Measurements from ENCODE around the gene RACGAP1. TPM values are rescaled to one million over a fixed set of nuclear protein-coding genes. Genes with fewer than 3 reads are reported as not detected.

RACGAP1 gene
- total RNA-seq, 4 donors from 2014 or later, result 4.0 to 7.2 (median 6.2) TPM

DNA sequence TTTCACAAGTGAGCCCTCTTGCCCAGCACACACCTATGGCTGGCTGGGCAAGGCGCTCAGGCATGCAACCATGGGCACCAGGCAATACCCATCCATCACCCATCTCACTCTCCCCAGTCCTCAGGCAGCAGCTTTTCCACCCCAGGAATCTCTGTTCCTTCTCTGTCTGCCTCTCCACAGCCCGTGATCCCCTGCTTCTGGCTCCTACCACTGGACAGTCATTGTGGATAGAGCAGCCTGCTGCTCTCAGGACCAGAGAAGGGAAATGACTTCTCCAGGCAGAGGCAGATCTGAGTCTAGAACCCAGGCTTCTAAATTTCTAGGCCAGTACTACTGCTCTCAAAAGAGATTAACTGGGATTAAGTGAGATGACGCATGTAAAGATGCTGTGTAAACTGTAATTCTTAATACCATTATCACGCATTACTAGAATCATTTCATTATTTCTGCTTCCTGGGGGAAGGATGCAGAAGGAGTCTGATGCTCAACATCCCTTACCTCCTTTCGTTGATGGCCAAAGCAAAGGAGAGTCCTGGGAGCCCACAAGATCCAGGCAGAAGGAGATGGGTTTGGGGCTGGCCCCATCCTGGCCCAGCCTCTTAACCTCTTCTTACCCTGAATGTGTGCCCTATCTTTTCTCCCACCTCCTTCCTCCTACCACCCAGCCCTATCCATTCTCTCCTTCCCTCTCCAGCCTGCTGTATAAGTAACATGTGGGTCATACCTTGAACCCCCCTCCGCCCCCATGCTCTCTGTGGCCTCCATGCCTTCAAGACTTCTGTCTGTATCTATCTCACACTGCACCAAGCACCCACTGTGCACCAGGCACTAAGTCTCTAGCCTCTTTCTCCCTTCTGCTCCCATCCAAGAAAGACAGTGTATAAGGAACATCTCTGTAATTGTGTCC, 68.4 kb downstream of the RACGAP1 start:
- Histone ChIP-seq H3K4me3 (replicated peaks in 1 of 3) (no peak overlapping the region), H3K27me3 (no peaks in the 10 kb centered on the region), H3K36me3 (no peaks in the 10 kb centered on the region), H3K9me3 (no peaks in the 10 kb centered on the region), H3K4me1 (peaks cover 14 to 39% of the 10 kb centered on the region in 2 donors), H3K27ac (peak overlapping the region in 1 of 3 donors; percentile 10)
- peak; percentile 59 to 69 for DNase-seq
- 70% methylated on average over 6 of the region's 6 CpGs for WGBS, 2 donors
- intact Hi-C loops (cut with DNase I), result no loop called here
- TF ChIP-seq, protein P1, sequence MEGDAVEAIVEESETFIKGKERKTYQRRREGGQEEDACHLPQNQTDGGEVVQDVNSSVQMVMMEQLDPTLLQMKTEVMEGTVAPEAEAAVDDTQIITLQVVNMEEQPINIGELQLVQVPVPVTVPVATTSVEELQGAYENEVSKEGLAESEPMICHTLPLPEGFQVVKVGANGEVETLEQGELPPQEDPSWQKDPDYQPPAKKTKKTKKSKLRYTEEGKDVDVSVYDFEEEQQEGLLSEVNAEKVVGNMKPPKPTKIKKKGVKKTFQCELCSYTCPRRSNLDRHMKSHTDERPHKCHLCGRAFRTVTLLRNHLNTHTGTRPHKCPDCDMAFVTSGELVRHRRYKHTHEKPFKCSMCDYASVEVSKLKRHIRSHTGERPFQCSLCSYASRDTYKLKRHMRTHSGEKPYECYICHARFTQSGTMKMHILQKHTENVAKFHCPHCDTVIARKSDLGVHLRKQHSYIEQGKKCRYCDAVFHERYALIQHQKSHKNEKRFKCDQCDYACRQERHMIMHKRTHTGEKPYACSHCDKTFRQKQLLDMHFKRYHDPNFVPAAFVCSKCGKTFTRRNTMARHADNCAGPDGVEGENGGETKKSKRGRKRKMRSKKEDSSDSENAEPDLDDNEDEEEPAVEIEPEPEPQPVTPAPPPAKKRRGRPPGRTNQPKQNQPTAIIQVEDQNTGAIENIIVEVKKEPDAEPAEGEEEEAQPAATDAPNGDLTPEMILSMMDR (IDR thresholded peaks at IDR 0.05), result no peak
- no peak for TF ChIP-seq POLR2A (IDR thresholded peaks at IDR 0.05)

DNA sequence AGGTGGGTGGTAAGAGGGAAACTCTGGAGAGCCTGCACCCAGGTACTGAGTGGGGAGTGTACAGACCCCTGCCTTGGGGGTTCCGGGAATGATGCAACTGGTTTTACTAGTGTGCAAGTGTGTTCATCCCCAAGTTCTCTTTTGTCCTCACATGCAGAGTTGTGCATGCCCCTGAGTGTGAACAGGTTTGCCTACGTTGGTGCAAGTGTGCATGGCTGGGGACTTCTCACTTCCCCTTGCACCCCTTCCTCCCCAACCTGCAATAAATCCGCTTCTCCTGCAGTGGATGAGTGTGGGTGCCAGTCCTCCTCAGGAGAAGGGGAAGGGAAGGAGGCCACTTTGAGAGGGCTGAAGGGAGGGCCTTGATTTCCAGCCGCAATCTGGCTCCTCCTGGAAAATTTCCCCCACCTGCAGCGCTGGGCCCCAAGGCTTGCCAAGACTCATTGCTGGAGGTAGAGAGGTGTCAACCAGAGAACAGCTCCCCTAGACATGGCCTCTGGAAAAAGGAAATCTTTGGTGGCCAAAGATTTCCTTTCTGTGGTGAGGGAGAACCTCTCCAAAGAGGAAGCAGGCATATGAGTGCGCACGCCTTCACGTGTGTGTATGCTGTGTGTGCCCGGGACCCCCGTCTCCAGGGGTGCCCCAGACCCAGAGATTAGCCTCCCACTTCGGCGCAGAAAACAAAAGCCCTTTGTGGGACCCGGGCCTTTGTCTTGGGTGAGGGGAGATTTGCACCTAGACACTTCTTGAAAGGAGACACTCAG, 69.2 kb downstream of the RACGAP1 start:
- DNase-seq, result no peak
- no peaks in the 10 kb centered on the region for H3K36me3 ChIP-seq
- H3K4me3 ChIP-seq (replicated peaks in 1 of 3), result no peak overlapping the region
- 40 to 49% methylated on average over 13 of the region's 13 CpGs for WGBS, 2 donors
- peaks cover 14 to 36% of the 10 kb centered on the region in 2 donors for H3K4me1 ChIP-seq
- H3K27ac ChIP-seq, result peak overlapping the region in 1 of 3 donors; percentile 10
- H3K27me3 ChIP-seq, result no peaks in the 10 kb centered on the region
- intact Hi-C loops (cut with DNase I), result no loop called here
- no peaks in the 10 kb centered on the region for H3K9me3 ChIP-seq
- TF ChIP-seq, protein P1 (IDR thresholded peaks at IDR 0.05), result no peak
- no peak for TF ChIP-seq POLR2A (IDR thresholded peaks at IDR 0.05)

DNA sequence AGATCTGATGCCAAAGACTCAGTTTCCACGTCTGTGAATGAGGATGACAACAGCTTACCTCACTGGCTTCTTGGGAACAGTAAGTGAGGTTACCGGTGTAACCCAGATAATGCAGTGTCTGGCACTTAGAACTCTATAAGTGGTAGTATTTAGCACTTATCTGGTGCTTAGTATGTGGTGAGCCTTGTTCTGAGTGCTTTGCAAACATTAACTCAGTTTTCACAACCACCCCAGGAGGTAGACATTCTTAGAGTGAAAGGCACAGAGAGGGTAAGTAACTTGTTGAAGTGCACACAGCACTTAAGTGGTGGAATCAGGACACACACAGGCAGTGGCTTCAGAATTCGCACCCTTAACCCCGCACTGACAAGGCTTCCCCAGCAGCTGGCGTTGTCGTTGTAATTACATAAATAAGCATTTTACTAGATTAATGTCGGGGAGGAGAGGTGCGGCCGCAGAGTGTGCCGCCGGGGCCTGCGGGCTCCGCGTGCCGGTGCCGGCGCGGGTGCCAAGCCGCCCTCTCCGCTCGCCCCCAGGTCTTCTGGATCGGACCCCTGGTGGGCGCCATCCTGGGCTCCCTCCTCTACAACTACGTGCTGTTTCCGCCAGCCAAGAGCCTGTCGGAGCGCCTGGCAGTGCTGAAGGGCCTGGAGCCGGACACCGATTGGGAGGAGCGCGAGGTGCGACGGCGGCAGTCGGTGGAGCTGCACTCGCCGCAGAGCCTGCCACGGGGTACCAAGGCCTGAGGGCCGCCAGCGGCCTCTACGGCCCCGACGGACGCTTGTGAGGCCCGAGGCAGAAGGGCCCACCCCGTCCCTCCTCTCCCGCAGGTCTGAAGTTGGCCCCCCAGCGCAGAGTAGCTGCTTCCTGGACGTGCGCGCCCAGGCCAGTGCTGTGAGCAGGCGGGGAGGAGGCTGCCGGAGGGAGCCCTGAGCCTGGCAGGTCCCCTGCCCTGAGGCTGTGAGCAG, 70.1 kb downstream of the RACGAP1 start:
- DNase-seq, result no peak
- 50 to 68% methylated on average over 21 to 46 of the region's 53 CpGs for whole genome bisulfite sequencing, 2 donors
- no peak overlapping the region for H3K27ac ChIP-seq
- H3K4me3 ChIP-seq (replicated peaks in 1 of 3), result no peak overlapping the region
- intact Hi-C loops (cut with DNase I), result no loop called here
- H3K9me3 ChIP-seq, result no peaks in the 10 kb centered on the region
- no peaks in the 10 kb centered on the region for H3K27me3 ChIP-seq
- H3K36me3 ChIP-seq, result no peaks in the 10 kb centered on the region
- peaks cover 9 to 28% of the 10 kb centered on the region in 2 donors for H3K4me1 ChIP-seq
- TF ChIP-seq, protein P1 (IDR thresholded peaks at IDR 0.05), result no peak
- TF ChIP-seq POLR2A (IDR thresholded peaks at IDR 0.05), result no peak

DNA sequence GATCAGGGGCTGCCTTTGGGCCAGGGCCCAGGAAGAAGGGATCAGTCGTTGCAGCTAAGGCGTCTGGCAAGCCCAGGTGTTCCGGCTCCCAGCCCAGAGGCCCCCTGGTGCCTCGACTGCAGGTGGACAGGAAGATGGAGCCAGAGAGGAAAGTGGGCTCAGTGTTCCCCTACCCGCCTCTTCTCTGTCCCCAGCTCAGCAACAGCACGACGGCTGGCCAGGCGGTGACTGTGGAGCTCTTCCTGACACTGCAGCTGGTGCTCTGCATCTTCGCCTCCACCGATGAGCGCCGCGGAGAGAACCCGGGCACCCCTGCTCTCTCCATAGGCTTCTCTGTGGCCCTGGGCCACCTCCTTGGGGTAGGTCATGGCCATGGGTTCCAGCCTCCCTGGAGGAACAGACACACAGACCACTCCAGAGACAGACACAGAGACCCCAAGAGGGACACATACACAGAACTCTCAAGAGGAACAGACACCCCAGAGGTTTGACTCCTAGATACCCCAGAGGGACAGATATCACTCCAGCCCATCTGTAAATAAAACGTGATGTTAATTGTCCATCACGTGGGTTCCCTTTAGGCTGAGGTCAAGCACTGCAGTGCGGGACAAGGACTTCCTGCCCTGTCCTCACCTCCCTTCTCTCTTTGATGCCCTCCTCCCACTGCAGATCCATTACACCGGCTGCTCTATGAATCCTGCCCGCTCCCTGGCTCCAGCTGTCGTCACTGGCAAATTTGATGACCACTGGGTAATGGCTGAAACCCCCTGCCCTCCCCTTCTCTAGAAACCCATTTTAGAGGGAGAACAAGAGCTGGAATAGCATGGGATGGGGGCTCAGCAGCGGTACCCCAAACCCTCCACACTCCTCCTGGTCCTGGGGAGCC, 71.1 kb downstream of the RACGAP1 start:
- H3K4me3 ChIP-seq (replicated peaks in 1 of 3), result no peak overlapping the region
- H3K36me3 ChIP-seq, result no peaks in the 10 kb centered on the region
- no peaks in the 10 kb centered on the region for H3K9me3 ChIP-seq
- WGBS, 2 donors, result 85 to 90% methylated on average over 17 to 21 of the region's 21 CpGs
- H3K4me1 ChIP-seq, result peaks cover 1 to 18% of the 10 kb centered on the region in 2 donors
- intact Hi-C loops (cut with DNase I), result no loop called here
- TF ChIP-seq POLR2A (IDR thresholded peaks at IDR 0.05), result no peak
- TF ChIP-seq, protein P1 (IDR thresholded peaks at IDR 0.05), result no peak
- DNase-seq, result no peak
- H3K27me3 ChIP-seq, result no peaks in the 10 kb centered on the region
- no peak overlapping the region for H3K27ac ChIP-seq
